Endothelial cell of hepatic sinusoid (primary cell): ENCODE results near the gene C5AR2.

Experiments
- in situ Hi-C: cut with HindIII; loops from 2 replicates; pipeline ENCODE4 v1.10.0; 2017; ENCODE audit warnings: low sequenced_read_pairs

Gene C5AR2

GRCh38 chr19:47331931-47332547 lies at the start of gene C5AR2:
TSS of gene C5AR2 (plus strand) at chr19:47332175. CDS start at chr19:47340800, 8,625 bp downstream.
- in situ Hi-C loops = no loop called here

DNA sequence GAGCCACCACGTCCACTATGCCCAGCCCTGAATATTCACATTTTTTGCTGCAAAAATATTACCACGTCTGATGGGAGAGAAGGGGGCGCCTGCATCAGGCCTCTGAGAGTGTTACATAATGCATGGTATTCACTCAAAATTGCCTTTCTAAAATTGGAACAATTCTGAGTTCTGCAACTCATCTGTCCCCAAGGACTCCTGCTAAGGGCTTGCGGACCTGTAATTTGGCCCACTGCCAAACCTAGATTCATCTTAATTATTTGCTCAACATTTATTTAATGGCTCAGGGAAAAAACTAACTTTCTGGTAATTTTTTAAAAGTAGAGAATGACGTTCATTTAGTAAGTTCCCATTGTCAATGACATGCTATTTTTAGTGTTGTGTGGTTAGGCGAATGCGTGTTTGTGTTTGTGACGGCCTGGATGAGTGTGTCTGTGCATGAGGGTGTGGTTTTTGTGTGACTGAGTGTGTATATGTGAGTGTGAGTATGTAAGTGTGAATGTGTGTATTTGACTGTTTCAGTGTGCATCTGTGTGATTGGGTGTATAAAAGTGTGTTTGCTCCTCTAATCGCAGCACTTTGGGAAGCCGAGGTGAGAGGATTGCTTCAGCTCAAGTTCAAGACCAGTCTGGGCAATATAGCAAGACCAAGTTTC lies 48.4 kb upstream of the C5AR2 start:
- in situ Hi-C loops = no loop called here

DNA sequence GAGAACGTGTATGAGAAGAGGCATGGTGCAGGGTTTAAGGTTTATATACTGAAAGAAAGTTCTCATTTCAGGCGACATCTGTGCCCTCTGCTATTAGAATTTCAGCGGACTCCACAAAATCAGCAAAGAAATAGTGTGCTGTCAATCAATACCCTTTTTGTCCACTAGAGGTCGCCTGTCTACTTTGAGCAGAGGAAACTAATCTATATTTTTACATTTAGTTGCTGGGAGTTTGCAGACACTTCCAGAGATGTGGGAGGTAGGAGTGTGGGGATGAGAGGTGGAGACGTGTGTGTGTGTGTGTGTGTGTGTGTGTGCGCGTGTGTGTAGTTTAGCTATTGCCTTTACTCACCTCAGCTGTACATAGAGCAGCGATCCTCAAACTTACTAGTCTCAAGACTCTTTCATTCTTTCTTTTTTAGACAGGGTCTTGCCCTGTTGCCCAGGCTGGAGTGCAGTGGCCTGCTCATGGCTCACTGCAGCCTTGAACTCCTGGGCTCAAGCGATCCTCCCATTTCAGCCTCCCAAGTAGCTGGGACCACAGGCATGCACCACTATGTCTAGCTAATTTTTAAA lies 47.6 kb upstream of the C5AR2 start:
- in situ Hi-C loops = no loop called here

- in situ Hi-C loops = no loop called here
These were observed 35.9 kb upstream of the C5AR2 start for GRCh38 chr19:47296036-47296435.

GRCh38 chr19:47300867-47301266 lies 31.1 kb upstream of the C5AR2 start:
- in situ Hi-C loops = loop anchor here (10.0 kb wide), 1 partner anchor 54 kb away; no protein-coding TSS in a partner anchor

DNA sequence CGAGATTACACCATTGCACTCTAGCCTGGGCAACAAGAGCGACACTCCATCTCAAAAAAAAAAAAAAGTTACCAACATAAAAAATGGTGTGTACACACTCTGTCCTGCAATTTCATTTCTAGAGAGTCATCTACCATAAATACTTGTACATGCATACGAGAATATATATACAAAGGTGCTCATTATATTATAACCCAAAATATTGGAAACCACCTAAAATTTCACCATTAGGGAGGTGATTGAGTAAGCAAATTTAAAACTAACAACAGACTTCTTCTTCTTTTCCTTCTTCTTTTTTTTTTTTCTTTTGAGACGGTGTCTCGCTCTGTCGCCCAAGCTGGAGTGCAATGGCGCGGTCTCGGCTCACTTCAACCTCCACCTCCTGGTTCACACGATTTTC lies 29.7 kb upstream of the C5AR2 start:
- in situ Hi-C loops = loop anchor here (10.0 kb wide), 1 partner anchor 53 kb away; no protein-coding TSS in a partner anchor

GRCh38 chr19:47303966-47304365 lies 28.0 kb upstream of the C5AR2 start:
- in situ Hi-C loops = loop anchor here (10.0 kb wide), 1 partner anchor 51 kb away; no protein-coding TSS in a partner anchor

GRCh38 chr19:47305309-47305751 lies 26.6 kb upstream of the C5AR2 start:
- in situ Hi-C loops = loop anchor here (10.0 kb wide), 1 partner anchor 49 kb away; no protein-coding TSS in a partner anchor

DNA sequence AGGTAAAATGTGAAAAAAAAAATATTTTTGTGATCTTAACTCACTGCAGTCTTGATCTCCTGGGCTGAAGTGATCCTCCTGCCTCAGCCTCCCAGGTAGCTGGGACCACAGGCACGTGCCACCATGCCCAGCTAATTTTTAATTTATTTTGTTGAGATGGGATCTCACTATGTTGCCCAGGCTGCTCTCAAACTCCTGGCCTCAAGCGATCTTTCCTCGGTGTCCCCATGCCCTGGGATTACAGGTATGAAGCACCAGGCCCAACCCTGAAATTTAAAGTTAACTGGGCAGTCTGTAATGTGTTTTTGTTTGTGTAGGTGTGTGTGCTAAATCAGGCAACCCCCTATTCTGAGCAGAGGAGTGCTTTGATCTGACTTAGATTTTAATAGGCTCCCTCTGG lies 25.7 kb upstream of the C5AR2 start:
- in situ Hi-C loops = loop anchor here (10.0 kb wide), 1 partner anchor 48 kb away; no protein-coding TSS in a partner anchor

DNA sequence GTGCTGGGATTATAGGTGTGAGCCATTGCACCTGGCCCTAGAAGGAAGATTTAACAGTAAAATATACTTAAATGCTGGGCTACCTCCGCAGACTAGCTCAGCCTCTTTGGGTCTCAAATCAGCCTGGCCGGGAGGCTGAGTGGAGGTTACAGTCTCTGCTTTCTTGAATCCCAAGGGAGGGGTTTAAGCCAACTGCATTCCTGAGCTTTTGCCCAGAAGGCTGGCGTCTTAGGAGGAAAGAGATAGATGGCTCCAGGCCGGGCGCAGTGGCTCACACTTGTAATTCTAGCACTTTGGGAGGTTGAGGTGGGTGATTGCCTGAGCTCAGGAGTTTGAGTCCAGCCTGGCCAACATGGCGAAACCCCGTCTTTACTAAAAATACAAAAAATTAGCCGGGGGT lies 22.9 kb upstream of the C5AR2 start:
- in situ Hi-C loops = loop anchor here (10.0 kb wide), 1 partner anchor 46 kb away; no protein-coding TSS in a partner anchor

DNA sequence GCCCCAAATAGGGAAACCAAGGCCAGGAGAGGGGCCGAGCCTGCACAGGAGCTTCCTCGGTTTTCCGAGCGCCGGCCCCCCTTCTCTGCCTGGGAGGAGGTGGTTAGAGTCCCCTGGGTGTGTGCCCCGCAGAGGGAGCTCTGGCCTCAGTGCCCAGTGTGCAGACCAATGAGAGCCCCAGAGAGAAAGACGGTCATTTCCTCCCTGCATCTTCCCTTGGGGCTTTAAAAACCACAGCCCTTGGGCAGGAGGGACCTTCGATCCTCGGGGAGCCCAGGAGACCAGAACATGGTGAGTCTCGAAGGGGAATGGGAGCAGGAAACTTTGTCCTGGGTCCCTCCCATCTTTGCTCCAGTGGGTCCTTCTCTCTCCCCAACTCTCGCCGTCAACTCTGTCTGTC lies 22.4 kb upstream of the C5AR2 start, which contains the start of gene C5AR1:
TSS of gene C5AR1 (plus strand) at position 254 of the 400 bp plus-strand sequence. CDS start at position 289, 35 bp downstream.
- in situ Hi-C loops = loop anchor here (10.0 kb wide), 1 partner anchor 45 kb away; no protein-coding TSS in a partner anchor

GRCh38 chr19:47310323-47310722 lies 21.7 kb upstream of the C5AR2 start:
- in situ Hi-C loops = no loop called here

DNA sequence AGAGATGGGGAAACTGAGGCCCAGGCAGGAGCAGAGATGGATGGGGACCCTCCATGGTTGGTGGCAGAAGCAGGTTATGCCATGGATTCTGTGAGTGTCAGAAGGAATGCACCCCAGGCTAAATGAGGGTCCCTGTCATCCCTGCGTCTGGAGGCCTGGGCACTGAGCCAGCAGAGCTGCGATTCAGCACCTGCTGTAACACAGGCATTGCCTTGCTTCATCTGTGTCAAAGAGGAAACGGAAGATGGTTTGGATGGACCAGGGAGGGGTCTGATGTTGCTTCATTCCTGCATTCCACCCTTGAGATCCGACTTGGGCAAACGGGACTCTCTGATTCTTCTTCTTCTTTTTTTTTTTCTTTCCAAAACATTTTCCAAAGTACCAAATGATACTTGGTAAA lies 21.2 kb upstream of the C5AR2 start:
- in situ Hi-C loops = no loop called here

- in situ Hi-C loops = no loop called here
These were observed 19.5 kb upstream of the C5AR2 start for GRCh38 chr19:47312366-47313006.

GRCh38 chr19:47313754-47314295 lies 18.1 kb upstream of the C5AR2 start:
- in situ Hi-C loops = no loop called here

- in situ Hi-C loops = no loop called here
These were observed 16.7 kb upstream of the C5AR2 start for GRCh38 chr19:47315125-47315821.

DNA sequence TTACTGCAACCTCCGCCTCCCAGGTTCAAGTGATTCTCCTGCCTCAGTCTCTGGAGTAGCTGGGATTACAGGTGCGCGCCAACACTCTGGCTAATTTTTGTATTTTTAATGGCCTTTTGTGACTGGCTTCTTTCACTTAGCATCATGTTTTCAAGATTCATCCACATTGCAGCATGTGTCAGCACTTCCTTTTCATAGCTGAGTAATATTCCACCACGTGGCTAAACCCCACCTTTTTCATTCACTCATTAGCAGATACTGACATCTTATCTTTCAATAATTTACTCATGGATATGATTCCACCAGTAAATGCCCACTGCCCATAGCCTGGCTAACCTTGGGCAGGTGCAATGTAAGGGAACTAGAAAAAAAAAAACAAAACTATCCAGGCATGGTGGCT lies 15.5 kb upstream of the C5AR2 start:
- in situ Hi-C loops = no loop called here

DNA sequence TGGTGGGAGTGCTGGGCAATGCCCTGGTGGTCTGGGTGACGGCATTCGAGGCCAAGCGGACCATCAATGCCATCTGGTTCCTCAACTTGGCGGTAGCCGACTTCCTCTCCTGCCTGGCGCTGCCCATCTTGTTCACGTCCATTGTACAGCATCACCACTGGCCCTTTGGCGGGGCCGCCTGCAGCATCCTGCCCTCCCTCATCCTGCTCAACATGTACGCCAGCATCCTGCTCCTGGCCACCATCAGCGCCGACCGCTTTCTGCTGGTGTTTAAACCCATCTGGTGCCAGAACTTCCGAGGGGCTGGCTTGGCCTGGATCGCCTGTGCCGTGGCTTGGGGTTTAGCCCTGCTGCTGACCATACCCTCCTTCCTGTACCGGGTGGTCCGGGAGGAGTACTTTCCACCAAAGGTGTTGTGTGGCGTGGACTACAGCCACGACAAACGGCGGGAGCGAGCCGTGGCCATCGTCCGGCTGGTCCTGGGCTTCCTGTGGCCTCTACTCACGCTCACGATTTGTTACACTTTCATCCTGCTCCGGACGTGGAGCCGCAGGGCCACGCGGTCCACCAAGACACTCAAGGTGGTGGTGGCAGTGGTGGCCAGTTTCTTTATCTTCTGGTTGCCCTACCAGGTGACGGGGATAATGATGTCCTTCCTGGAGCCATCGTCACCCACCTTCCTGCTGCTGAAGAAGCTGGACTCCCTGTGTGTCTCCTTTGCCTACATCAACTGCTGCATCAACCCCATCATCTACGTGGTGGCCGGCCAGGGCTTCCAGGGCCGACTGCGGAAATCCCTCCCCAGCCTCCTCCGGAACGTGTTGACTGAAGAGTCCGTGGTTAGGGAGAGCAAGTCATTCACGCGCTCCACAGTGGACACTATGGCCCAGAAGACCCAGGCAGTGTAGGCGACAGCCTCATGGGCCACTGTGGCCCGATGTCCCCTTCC lies 11.8 kb upstream of the C5AR2 start:
- in situ Hi-C loops = no loop called here

- in situ Hi-C loops = no loop called here
These were observed 10.3 kb upstream of the C5AR2 start for GRCh38 chr19:47321630-47322029.
